ENCODE measurements around the gene PLXNA1.

PLXNA1 gene

DNA sequence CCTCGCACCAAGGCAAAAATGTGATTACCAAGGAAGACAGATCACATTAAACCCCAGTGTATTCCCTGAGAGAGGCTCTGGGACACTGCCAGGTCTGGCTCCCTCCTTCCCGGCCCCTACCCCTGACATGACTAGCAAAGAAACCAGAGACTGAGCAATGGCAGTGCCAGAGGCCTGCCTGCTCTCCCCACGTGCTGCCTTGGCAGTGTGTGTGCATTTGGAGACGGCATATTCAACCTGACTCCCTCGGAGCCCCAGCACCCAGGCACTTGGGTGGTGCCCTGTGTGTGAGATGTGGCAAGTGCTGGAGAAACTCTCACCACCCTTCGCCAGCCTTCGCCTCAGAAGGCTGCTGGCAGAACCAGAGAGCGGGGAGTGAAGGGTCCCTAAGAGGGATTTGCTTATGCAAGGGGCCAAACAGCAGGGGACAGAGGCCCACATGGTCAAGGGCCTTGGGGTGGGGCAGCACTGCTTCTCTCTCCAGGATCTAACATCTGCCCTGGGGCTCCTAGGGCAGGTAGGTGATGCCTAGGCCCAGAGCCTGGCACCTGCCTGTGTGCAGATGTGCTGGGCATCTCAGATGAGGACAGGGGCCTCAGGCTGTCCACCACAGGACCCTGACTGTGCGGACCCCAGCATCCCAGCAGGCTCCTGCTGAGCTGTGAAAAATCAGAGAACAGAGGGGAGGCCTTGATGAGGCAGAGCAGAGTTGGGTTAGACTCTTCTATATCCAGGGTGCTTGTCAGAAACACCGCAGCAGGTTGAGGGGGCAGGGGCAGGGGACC is 23.6 kb upstream of the PLXNA1 start:
- no peaks in the 10 kb centered on the region for H3K9me3 Mint-ChIP-seq
- no peaks in the 10 kb centered on the region for H3K4me1 Mint-ChIP-seq
- no peak for ATAC-seq
- no peak for DNase-seq
- peak overlapping the region; percentile 29 for H3K27ac Mint-ChIP-seq
- H3K27me3 Mint-ChIP-seq = no peaks in the 10 kb centered on the region
- H3K4me3 Mint-ChIP-seq = no peak overlapping the region
- no peaks in the 10 kb centered on the region for H3K36me3 Mint-ChIP-seq (ENCODE audit: low read depth)

- Mint-ChIP-seq H3K4me1 (no peaks in the 10 kb centered on the region), H3K36me3 (ENCODE audit: low read depth) (no peaks in the 10 kb centered on the region), H3K9me3 (no peaks in the 10 kb centered on the region), H3K27me3 (no peaks in the 10 kb centered on the region), H3K27ac (no peak overlapping the region), H3K4me3 (no peak overlapping the region)
- DNase-seq (no peak), ATAC-seq (no peak)
Measured at GRCh38 chr3:126959921-126960603, 22.9 kb upstream of the PLXNA1 start.

DNA sequence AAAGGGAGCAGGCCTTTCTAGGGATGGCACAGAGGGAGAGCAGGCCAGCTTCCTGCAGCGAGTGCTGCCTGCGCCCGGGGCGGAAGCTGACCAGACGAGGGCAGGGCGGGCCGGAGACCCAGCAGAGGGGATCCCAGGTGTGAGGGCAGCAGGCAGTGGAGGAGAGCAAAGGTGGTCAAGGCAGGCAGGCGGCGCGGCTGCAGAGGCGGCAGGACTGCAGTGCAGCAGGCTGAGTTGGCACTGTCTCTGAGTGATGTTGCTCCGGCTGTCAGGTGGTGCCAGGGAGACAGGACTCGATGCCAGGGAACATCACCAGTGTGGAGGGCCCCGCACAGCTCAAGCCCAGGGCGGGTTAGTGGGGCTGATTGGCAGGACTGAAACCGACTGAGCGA is 22.3 kb upstream of the PLXNA1 start:
- no peaks in the 10 kb centered on the region for H3K27me3 Mint-ChIP-seq
- ATAC-seq (no peak), DNase-seq (no peak)
- no peaks in the 10 kb centered on the region for H3K9me3 Mint-ChIP-seq
- H3K27ac Mint-ChIP-seq = no peak overlapping the region
- H3K36me3 Mint-ChIP-seq (ENCODE audit: low read depth) = no peaks in the 10 kb centered on the region
- no peak overlapping the region for H3K4me3 Mint-ChIP-seq
- no peaks in the 10 kb centered on the region for H3K4me1 Mint-ChIP-seq

DNA sequence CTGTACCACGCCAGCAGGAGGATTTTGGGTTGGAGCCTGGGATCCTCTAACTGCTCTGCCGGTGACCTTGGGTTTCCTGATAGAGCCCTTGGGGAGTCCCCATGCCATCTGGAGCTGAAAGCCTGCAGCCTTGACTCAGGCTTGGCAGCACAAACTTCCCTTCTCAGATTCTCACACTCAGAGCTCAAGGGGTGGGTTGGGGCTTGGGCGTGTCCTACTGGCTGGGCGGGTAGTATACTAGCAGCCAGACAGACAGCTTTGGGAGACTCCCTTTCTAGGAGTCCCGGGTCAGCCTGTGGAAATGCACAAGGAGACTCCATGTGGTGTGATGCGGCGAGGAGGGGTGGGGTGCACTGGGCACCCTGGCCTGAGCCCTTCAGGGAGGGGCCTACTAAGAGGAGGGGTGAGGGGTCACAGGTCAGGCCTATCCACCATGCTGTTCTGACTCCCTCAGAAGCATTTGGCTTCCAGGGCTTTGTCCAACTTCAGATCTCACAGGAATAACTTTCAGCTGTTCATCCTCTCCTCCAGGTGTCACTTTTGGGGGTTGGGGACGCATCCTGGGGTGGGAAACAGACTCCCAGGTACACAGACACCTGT is 21.6 kb upstream of the PLXNA1 start:
- DNase-seq = no peak
- H3K9me3 Mint-ChIP-seq = no peaks in the 10 kb centered on the region
- H3K4me3 Mint-ChIP-seq = no peak overlapping the region
- no peaks in the 10 kb centered on the region for H3K4me1 Mint-ChIP-seq
- ATAC-seq = no peak
- no peaks in the 10 kb centered on the region for H3K36me3 Mint-ChIP-seq (ENCODE audit: low read depth)
- H3K27ac Mint-ChIP-seq = no peak overlapping the region
- no peaks in the 10 kb centered on the region for H3K27me3 Mint-ChIP-seq

DNA sequence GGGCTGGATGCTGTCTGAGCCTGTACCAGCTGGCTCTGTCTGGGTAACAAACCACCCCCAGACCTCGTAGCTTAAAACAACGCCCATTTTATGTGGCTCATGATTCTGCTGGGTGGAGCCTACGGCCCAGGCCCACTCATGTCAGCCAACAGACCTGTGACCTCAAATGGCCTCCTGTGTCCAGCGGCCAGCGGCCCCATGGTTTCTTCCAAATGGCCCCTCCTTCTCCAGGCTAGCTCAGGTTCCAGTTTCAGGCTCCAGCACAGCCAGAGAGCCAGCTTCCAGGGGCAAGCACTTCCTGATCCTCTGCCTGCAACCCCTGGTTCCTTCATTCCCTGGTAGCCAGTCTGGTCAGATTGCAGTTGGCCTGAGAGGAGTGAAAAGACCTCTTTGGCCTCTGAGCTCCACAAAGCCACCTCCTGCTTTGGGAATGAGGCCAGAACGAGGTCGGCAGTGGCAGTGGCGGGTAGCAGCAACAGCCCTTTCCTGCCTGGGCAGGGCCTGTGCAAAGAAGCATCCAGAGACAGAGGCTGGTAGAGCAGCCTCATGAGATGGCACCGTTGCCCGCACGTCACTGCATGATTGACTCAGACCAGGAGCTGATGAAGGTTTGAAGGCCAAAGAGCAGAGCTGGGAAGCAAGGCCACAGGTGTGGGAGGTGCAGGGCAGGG is 21.0 kb upstream of the PLXNA1 start:
- H3K4me1 Mint-ChIP-seq = no peaks in the 10 kb centered on the region
- no peaks in the 10 kb centered on the region for H3K27me3 Mint-ChIP-seq
- no peak overlapping the region for H3K4me3 Mint-ChIP-seq
- H3K9me3 Mint-ChIP-seq = no peaks in the 10 kb centered on the region
- DNase-seq (no peak), ATAC-seq (no peak)
- no peaks in the 10 kb centered on the region for H3K36me3 Mint-ChIP-seq (ENCODE audit: low read depth)
- no peak overlapping the region for H3K27ac Mint-ChIP-seq

GRCh38 chr3:126962756-126963155 is 20.2 kb upstream of the PLXNA1 start:
- no peak for DNase-seq
- Mint-ChIP-seq H3K4me1 (no peaks in the 10 kb centered on the region), H3K9me3 (no peaks in the 10 kb centered on the region), H3K27ac (no peak overlapping the region), H3K27me3 (no peaks in the 10 kb centered on the region), H3K36me3 (ENCODE audit: low read depth) (no peaks in the 10 kb centered on the region), H3K4me3 (no peak overlapping the region)
- ATAC-seq = no peak

GRCh38 chr3:126963261-126964190 is 19.4 kb upstream of the PLXNA1 start:
- Mint-ChIP-seq H3K9me3 (no peaks in the 10 kb centered on the region), H3K27me3 (no peaks in the 10 kb centered on the region), H3K36me3 (ENCODE audit: low read depth) (no peaks in the 10 kb centered on the region), H3K4me3 (no peak overlapping the region), H3K27ac (no peak overlapping the region), H3K4me1 (no peaks in the 10 kb centered on the region)
- DNase-seq (no peak), ATAC-seq (no peak)

DNA sequence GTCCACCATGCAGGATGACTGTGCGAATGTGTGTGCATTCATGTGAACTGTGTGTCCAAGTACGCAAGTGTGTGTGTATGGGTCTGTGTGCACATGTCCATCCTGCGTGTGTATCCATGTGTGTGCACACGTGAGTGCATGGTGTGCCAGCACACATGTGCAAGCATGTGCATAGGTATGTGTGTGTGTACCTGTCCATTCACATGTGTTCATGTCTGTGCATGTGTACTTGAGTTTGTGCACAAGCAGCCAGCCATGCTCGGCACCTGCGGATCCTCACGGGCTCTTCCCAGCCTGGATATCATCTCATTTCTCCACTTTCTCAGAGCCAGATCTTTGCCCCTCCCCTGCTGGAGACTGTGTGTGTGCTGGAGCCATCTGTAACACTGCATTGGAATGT is 18.7 kb upstream of the PLXNA1 start:
- H3K27me3 Mint-ChIP-seq = no peaks in the 10 kb centered on the region
- no peak for DNase-seq
- H3K4me3 Mint-ChIP-seq = no peak overlapping the region
- no peaks in the 10 kb centered on the region for H3K36me3 Mint-ChIP-seq (ENCODE audit: low read depth)
- H3K4me1 Mint-ChIP-seq = no peaks in the 10 kb centered on the region
- H3K9me3 Mint-ChIP-seq = no peaks in the 10 kb centered on the region
- no peak for ATAC-seq
- no peak overlapping the region for H3K27ac Mint-ChIP-seq

DNA sequence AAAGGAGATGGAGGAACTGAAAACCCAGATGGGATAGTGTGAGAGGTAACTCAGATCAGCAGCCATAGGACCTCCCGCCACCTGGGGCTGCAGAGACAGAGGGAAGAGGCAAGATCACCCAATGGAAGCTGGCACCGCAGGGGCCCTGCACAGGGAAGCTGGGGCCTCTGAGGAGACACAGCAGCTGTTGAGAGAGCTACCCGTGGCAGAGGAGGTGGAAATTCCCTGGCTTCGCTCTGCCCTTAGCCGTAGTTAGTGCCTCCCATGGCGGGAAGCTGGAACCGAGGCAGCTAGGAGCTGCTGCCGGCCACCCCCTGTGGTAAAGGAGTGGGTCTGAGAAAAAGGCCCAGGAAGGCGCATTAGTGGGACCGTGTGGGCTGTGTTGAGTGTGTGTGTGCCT is 18.0 kb upstream of the PLXNA1 start:
- H3K27ac Mint-ChIP-seq = peak overlapping the region; percentile 9

GRCh38 chr3:126965526-126966080 is 17.3 kb upstream of the PLXNA1 start:
- H3K27me3 Mint-ChIP-seq = peaks cover 3% of the 10 kb centered on the region
- H3K9me3 Mint-ChIP-seq = no peaks in the 10 kb centered on the region

More for the DNA sequence above, 18.0 kb upstream of the PLXNA1 start:
- H3K9me3 Mint-ChIP-seq = no peaks in the 10 kb centered on the region
- no peaks in the 10 kb centered on the region for H3K4me1 Mint-ChIP-seq
- H3K36me3 Mint-ChIP-seq (ENCODE audit: low read depth) = no peaks in the 10 kb centered on the region
- H3K27me3 Mint-ChIP-seq = no peaks in the 10 kb centered on the region
- no peak overlapping the region for H3K4me3 Mint-ChIP-seq
- DNase-seq (no peak), ATAC-seq (no peak)

DNA sequence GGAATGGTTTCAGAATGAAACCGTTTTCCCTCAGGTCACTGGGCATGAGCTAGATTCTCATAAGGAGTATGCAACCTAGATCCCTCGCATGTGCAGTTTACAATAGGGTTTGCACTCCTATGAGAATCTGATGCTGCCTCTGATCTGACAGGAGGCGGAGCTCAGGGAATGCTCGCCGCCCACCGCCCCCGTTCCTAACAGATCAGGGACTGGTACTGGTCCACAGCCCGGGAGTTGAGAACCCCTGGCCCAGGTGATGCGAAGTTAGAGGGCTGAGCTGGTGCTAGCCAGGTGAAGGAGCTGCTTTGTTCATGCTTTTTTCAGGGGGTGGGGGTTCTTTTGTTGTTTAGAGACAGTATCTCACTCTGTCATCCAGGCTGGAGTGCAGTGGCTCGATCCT is 15.5 kb upstream of the PLXNA1 start:
- Mint-ChIP-seq H3K27me3 (peaks cover 3% of the 10 kb centered on the region), H3K4me3 (no peak overlapping the region), H3K36me3 (ENCODE audit: low read depth) (no peaks in the 10 kb centered on the region), H3K9me3 (no peaks in the 10 kb centered on the region), H3K27ac (no peak overlapping the region), H3K4me1 (peaks cover 3% of the 10 kb centered on the region)
- DNase-seq (no peak), ATAC-seq (no peak)

More at GRCh38 chr3:126965526-126966080, 17.3 kb upstream of the PLXNA1 start:
- no peaks in the 10 kb centered on the region for H3K4me1 Mint-ChIP-seq
- H3K27ac Mint-ChIP-seq = no peak overlapping the region
- DNase-seq (no peak), ATAC-seq (no peak)
- no peak overlapping the region for H3K4me3 Mint-ChIP-seq
- no peaks in the 10 kb centered on the region for H3K36me3 Mint-ChIP-seq (ENCODE audit: low read depth)

- Mint-ChIP-seq H3K27me3 (peaks cover 3% of the 10 kb centered on the region), H3K4me3 (no peak overlapping the region), H3K36me3 (ENCODE audit: low read depth) (no peaks in the 10 kb centered on the region), H3K4me1 (peaks cover 3% of the 10 kb centered on the region), H3K9me3 (no peaks in the 10 kb centered on the region), H3K27ac (no peak overlapping the region)
- ATAC-seq (no peak), DNase-seq (no peak)
Measured at GRCh38 chr3:126968391-126969390, 14.2 kb upstream of the PLXNA1 start.

DNA sequence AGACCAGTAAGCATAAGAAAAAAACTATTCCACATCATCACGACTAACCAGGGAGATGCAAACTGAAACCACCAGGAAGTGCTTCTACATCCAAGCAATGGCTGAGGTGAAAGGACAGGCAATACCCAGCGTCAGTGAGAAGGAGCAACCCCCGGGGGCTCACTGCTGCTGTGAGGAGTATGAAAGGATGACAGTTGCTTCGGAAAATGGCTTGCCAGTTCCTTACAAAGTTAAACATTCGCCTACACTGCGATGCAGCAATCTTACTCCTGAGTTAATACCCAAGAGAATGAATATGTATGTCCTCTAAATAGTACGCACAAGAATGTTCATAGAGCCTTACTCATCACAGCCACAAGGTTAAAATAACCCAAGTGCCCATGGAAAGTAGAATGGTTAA is 13.3 kb upstream of the PLXNA1 start:
- peaks cover 7% of the 10 kb centered on the region for H3K9me3 Mint-ChIP-seq
- H3K4me1 Mint-ChIP-seq = peaks cover 3% of the 10 kb centered on the region
- no peak overlapping the region for H3K4me3 Mint-ChIP-seq
- no peak for ATAC-seq
- peaks cover 3% of the 10 kb centered on the region for H3K36me3 Mint-ChIP-seq (ENCODE audit: low read depth)
- H3K27ac Mint-ChIP-seq = no peak overlapping the region
- DNase-seq = no peak
- peaks cover 5% of the 10 kb centered on the region for H3K27me3 Mint-ChIP-seq

All from activated naive CD8-positive, alpha-beta T cell treated with anti-CD3 and anti-CD28 coated beads, Interleukin-2, amount 50 U/mL, for 24 hours (primary cell).